ENCODE data around the gene ZGRF1. TPM values are rescaled to one million over a fixed set of nuclear protein-coding genes. Genes with fewer than 3 reads are reported as not detected.

ZGRF1 gene
- total RNA-seq, 4 donors from 2014 or later: 0.55 to 2.9 (median 1.8) TPM

DNA sequence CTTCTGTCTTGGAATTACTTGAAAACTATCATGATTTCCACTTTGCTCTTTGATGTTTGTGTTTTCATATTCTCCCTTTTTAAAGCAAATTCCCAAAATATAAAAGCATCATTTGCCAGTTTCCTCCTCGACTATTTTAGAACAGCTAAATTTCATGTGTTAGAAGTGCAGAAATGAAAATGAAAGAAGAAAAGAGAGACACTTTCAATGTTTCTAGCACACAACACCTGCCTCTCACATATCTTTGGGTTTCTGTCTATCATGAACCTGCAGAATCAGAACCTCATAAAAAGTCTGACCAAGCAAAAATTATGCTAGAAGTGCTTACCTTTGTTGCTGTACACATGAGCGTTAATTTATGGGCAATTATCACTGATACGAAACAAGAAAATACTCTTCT, 118.8 kb downstream of the ZGRF1 start:
- in situ Hi-C loops (cut with MboI; ENCODE audit: low sequenced_read_pairs in 4 of 4): no loop called here
- Histone ChIP-seq H3K4me1 (peaks cover 19 to 28% of the 10 kb centered on the region in 2 donors), H3K27ac (no peak overlapping the region), H3K9me3 (no peaks in the 10 kb centered on the region), H3K36me3 (no peaks in the 10 kb centered on the region), H3K27me3 (peaks cover 94 to 98% (median 95%) of the 10 kb centered on the region in 3 donors), H3K4me3 (no peak overlapping the region)
- no peak for ATAC-seq
- TF ChIP-seq POLR2A (IDR thresholded peaks at IDR 0.05): no peak
- no peak for TF ChIP-seq CTCF (IDR thresholded peaks at IDR 0.05 in 4 of 5, conservative IDR thresholded peaks at IDR 0.05 in 1 of 5)
- DNase-seq: no peak
- intact Hi-C loops (cut with DNase I; ENCODE audit: low total_unique reads): no loop called here

DNA sequence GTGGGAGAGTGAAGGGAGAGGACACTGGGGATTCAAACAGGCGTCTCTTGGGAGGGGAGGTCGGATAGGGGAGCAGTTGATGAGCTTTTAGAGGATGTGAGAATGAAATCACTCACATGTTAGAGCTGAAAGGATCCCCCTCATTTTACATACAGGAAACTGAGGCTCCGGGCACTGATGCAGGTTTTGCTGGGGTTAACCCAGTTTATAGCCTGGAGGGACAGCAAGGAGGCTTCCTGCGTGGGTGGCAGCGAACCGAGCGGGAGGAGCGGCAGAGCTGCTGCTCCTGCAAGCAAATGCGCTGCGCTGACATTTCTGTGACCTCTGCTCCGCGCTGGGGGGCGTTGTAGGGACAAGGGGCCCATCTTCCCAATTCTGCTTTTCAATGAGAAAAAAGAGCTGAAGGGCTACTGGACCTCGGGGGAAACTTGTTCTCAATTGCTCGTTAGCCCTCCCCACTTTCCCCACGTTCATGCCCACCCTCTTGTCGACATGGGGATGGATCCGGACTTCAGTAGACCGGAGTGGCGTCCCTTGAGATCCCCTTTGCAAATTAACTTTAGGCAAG, 119.6 kb downstream of the ZGRF1 start:
- Histone ChIP-seq H3K9me3 (no peaks in the 10 kb centered on the region), H3K4me1 (peaks cover 19 to 28% of the 10 kb centered on the region in 2 donors), H3K36me3 (no peaks in the 10 kb centered on the region), H3K4me3 (peak overlapping the region in 3 of 4 donors; percentile 56 to 80 (median 65)), H3K27me3 (peaks cover 94 to 97% (median 96%) of the 10 kb centered on the region in 3 donors), H3K27ac (no peak overlapping the region)
- TF ChIP-seq CTCF (IDR thresholded peaks at IDR 0.05 in 4 of 5, conservative IDR thresholded peaks at IDR 0.05 in 1 of 5) (no peak), POLR2A (IDR thresholded peaks at IDR 0.05) (no peak)
- intact Hi-C loops (cut with DNase I; ENCODE audit: low total_unique reads) (no loop called here), in situ Hi-C loops (cut with MboI; ENCODE audit: low sequenced_read_pairs in 4 of 4) (no loop called here)
- DNase-seq (no peak), ATAC-seq (no peak)

DNA sequence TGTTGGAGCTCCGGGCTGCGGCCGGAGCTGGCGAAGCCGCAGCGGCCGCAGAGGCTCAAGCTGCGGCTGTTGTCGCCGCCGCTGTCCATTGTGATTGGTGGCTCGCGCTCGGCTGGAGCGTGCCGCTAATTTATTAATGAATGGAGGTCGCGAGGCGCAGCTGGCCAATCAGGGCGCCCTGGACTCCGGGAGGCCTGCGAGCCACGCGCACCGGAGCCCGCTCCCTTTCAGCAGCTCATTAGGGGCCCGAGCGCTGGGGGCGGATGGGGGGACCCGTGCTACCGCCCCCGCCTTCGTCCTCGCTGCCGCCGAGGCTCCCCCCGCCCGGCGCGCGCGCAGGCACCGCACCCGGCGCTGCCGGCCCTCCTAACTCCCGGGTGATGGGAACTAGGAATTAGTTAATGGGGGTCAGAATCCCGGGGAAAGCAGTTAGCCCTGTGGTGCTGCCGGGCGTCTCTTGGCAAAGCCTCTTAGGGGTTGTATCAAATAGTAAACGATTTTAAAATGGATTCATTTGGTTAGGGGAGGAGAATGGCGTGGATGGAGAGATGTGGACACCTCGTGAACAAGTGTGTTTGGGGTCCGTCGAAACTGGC, 120.1 kb downstream of the ZGRF1 start:
- Histone ChIP-seq H3K36me3 (no peaks in the 10 kb centered on the region), H3K27ac (no peak overlapping the region), H3K4me1 (peaks cover 19 to 28% of the 10 kb centered on the region in 2 donors), H3K27me3 (peaks cover 94 to 96% (median 96%) of the 10 kb centered on the region in 3 donors), H3K9me3 (no peaks in the 10 kb centered on the region), H3K4me3 (peak overlapping the region; percentile 56 to 80 (median 64))
- no peak for ATAC-seq
- no peak for DNase-seq
- in situ Hi-C loops (cut with MboI; ENCODE audit: low sequenced_read_pairs in 4 of 4): no loop called here
- TF ChIP-seq POLR2A (IDR thresholded peaks at IDR 0.05) (no peak), CTCF (IDR thresholded peaks at IDR 0.05 in 4 of 5, conservative IDR thresholded peaks at IDR 0.05 in 1 of 5) (no peak)
- intact Hi-C loops (cut with DNase I; ENCODE audit: low total_unique reads): no loop called here

DNA sequence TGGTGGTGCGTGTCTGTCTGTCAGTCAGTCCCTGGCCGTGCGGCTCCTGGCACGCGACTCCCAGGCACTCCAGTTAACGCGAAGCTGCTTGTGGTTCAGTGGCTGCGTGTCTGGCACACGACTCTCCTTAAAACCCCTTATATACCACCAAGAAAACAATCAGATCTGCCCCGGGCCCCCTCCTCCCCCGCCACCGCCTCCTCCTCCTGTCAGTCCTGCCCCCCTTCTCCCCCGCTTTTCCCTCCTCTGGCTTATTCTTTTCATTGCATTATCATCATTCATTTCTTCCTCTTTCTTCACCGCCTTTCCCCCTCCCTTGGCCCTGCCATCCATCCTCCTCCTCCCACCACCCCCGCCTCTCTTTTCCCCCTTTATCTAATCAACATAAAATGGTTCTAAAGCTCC, 120.6 kb downstream of the ZGRF1 start, which contains the start of gene NEUROG2:
NEUROG2 (minus strand) TSS at position 115 of the 405 bp plus-strand sequence. CDS start 705 bp downstream, outside the sequence.
- H3K4me3 ChIP-seq: peak within 1 kb of the TSS; percentile 56 to 80 (median 64)
- in situ Hi-C loops (cut with MboI; ENCODE audit: low sequenced_read_pairs in 4 of 4) (no loop called here), intact Hi-C loops (cut with DNase I; ENCODE audit: low total_unique reads) (no loop called here)
- H3K27me3 ChIP-seq: peaks cover 94 to 96% (median 96%) of the 10 kb centered on the region in 3 donors
- ATAC-seq: no peak
- H3K27ac ChIP-seq: no peak within 1 kb of the TSS
- TF ChIP-seq CTCF (IDR thresholded peaks at IDR 0.05 in 4 of 5, conservative IDR thresholded peaks at IDR 0.05 in 1 of 5) (no peak), POLR2A (IDR thresholded peaks at IDR 0.05) (no peak)
- H3K9me3 ChIP-seq: no peaks in the 10 kb centered on the region
- no peaks in the 10 kb centered on the region for H3K36me3 ChIP-seq
- peaks cover 19 to 26% of the 10 kb centered on the region in 2 donors for H3K4me1 ChIP-seq
- no peak for DNase-seq
